Skin of body (tissue), 2 donors: ENCODE results near the gene KCNK18. TPM values are rescaled to one million over a fixed set of nuclear protein-coding genes. Genes with fewer than 3 reads are reported as not detected.
"Not testable (repeated sequence)": the region's sequence is repeated elsewhere in the genome, so short reads cannot be mapped to it uniquely, and the experiment has no call there.

ENCODE experiments used
- DNase-seq: peaks from one replicate; lab custom pipeline; 2025; lab: John Stamatoyannopoulos, UW
- total RNA-seq: library from RNA; depleted of rRNA; stranded (reverse); fragments of >200 nt; gene quantifications from one replicate; pipeline ENCODE4 v1.2.3, GENCODE V29; 2014

KCNK18 gene
- total RNA-seq, 1 donor from 2014 or later = not detected

- no peak for DNase-seq
Measured at GRCh38 chr10:117221156-117221711, 23.9 kb downstream of the KCNK18 start.

GRCh38 chr10:117222552-117222951, 25.3 kb downstream of the KCNK18 start:
- DNase-seq = no peak

- no peak for DNase-seq
Measured at GRCh38 chr10:117222976-117223692, 25.8 kb downstream of the KCNK18 start.

- no peak for DNase-seq
Measured at GRCh38 chr10:117223693-117224430, 26.6 kb downstream of the KCNK18 start.

- no peak for DNase-seq
Measured at GRCh38 chr10:117224881-117225280, 27.6 kb downstream of the KCNK18 start.

GRCh38 chr10:117226813-117227451, 29.6 kb downstream of the KCNK18 start:
- DNase-seq = no peak

- no peak for DNase-seq
Measured at GRCh38 chr10:117228210-117228609, 30.9 kb downstream of the KCNK18 start.

- not testable (repeated sequence) for DNase-seq
Measured at GRCh38 chr10:117230107-117230506, 32.8 kb downstream of the KCNK18 start.

GRCh38 chr10:117237401-117237991, 40.2 kb downstream of the KCNK18 start:
- DNase-seq = no peak

- DNase-seq = no peak
Measured at GRCh38 chr10:117239051-117239450, 41.8 kb downstream of the KCNK18 start.

GRCh38 chr10:117239721-117240620, 42.7 kb downstream of the KCNK18 start:
- DNase-seq = no peak

GRCh38 chr10:117240621-117241529, 43.6 kb downstream of the KCNK18 start, which contains the start of gene SLC18A2:
Gene SLC18A2 (plus strand): TSS chr10:117241114. CDS start chr10:117241694, 580 bp downstream.
- DNase-seq = no peak

GRCh38 chr10:117241541-117242462, 44.5 kb downstream of the KCNK18 start:
- DNase-seq = no peak

GRCh38 chr10:117242463-117242832, 45.2 kb downstream of the KCNK18 start:
- no peak for DNase-seq

GRCh38 chr10:117246997-117247671, 49.8 kb downstream of the KCNK18 start:
- peak; percentile 64 for DNase-seq

- peak; percentile 22 for DNase-seq
Measured at GRCh38 chr10:117248750-117249465, 51.6 kb downstream of the KCNK18 start.

GRCh38 chr10:117249493-117250093, 52.3 kb downstream of the KCNK18 start:
- no peak for DNase-seq
